ENCODE results near the gene SCYGR3.
"Not testable (repeated sequence)": the region's sequence is repeated elsewhere in the genome, so short reads cannot be mapped to it uniquely, and the experiment has no call there.

The SCYGR3 gene

GRCh38 chr2:227612546-227613271, 1.9 kb downstream of the SCYGR3 start:
- TF ChIP-seq ZFX (IDR thresholded peaks at IDR 0.05) (no peak), CTCF (conservative IDR thresholded peaks at IDR 0.05) (no peak)
- no peak overlapping the region for H3K27ac ChIP-seq

GRCh38 chr2:227610123-227610522, 4.5 kb downstream of the SCYGR3 start:
- no peak overlapping the region for H3K27ac ChIP-seq
- no peak for TF ChIP-seq ZFX (IDR thresholded peaks at IDR 0.05)
- no peak for TF ChIP-seq CTCF (conservative IDR thresholded peaks at IDR 0.05)

GRCh38 chr2:227608561-227609338, 5.9 kb downstream of the SCYGR3 start:
- H3K27ac ChIP-seq, result no peak overlapping the region
- TF ChIP-seq ZFX (IDR thresholded peaks at IDR 0.05) (no peak), CTCF (conservative IDR thresholded peaks at IDR 0.05) (no peak)

GRCh38 chr2:227607941-227608340, 6.7 kb downstream of the SCYGR3 start:
- TF ChIP-seq ZFX (IDR thresholded peaks at IDR 0.05) (no peak), CTCF (conservative IDR thresholded peaks at IDR 0.05) (no peak)
- H3K27ac ChIP-seq, result no peak overlapping the region

GRCh38 chr2:227606476-227606875, 8.2 kb downstream of the SCYGR3 start:
- TF ChIP-seq CTCF (conservative IDR thresholded peaks at IDR 0.05), result no peak
- no peak for TF ChIP-seq ZFX (IDR thresholded peaks at IDR 0.05)
- H3K27ac ChIP-seq, result no peak overlapping the region

- no peak overlapping the region; the same call in 1 of the 2 replicates for H3K27ac ChIP-seq
- TF ChIP-seq ZFX (IDR thresholded peaks at IDR 0.05) (no peak), CTCF (conservative IDR thresholded peaks at IDR 0.05) (no peak)
Observed at GRCh38 chr2:227602358-227602757, 12.3 kb downstream of the SCYGR3 start.

GRCh38 chr2:227598835-227599503, 15.7 kb downstream of the SCYGR3 start, which contains the start of gene SCYGR2:
Gene SCYGR2, plus strand, starts transcription at chr2:227598893. Its CDS starts 0 bp downstream, at chr2:227598893.
- H3K27ac ChIP-seq, result not testable (repeated sequence)

Data from C4-2B (cell line).